GM12878 (cell line): ENCODE results near the gene OSMR. TPM values are rescaled to one million over a fixed set of nuclear protein-coding genes. Genes with fewer than 3 reads are reported as not detected.

Experiments used
- ATAC-seq: fragments of 200-7000 bp; cut with Tn5 transposase; 3 replicates; pipeline ENCODE4 v1.9.1; 2020; ENCODE audit warnings: mild to moderate bottlenecking, moderate library complexity
- BruUV-seq: library from RNA; stranded (reverse); fragments of 400-500 nt; replicated peaks from 2 replicates; lab custom pipeline; 2021; lab: Mats Ljungman, UMichigan
- CTCF ChIA-PET: fragments of 300-600 bp; sonication (Branson Sonifier 250); formaldehyde crosslinking; extraction: SDS; loops from one replicate; lab custom pipeline; 2021; ENCODE audit warnings: inconsistent platforms; lab: Yijun Ruan, JAX
- POLR2A ChIA-PET: fragments of 350-600 bp; formaldehyde crosslinking; extraction: SDS; loops from one replicate; lab custom pipeline; 2021; ENCODE audit warnings: inconsistent platforms; lab: Charles Lee
- RAD21 ChIA-PET: fragments of 300-600 bp; sonication (Branson Sonifier 250); formaldehyde crosslinking; loops from one replicate; lab custom pipeline; 2023; ENCODE audit warnings: antibody characterized with exemption; ENCODE audit not compliant: unreplicated experiment; lab: Charles Lee
- SMC1A ChIA-PET: fragments of 300-600 bp; sonication (Branson Sonifier 250); formaldehyde crosslinking; loops from one replicate; lab custom pipeline; 2023; ENCODE audit not compliant: unreplicated experiment, uncharacterized antibody; lab: Charles Lee
- DNase-seq: peaks from one replicate; pipeline ENCODE4 v3.0.0-alpha.2; 2011; ENCODE audit warnings: low read depth, low spot score
- FAIRE-seq: peaks from 3 replicates; lab custom pipeline; 2011; peaks lifted over from hg19 to GRCh38; lab: Jason Lieb, UNC
- H2AFZ ChIP-seq: 2 replicates; pipeline ENCODE4 v1.6.0; 2011; ENCODE audit warnings: low read depth, low read length, control low read depth; ENCODE audit not compliant: control insufficient read depth
- H3K27ac ChIP-seq: 2 replicates; pipeline ENCODE4 v1.5.1; 2011; ENCODE audit warnings: control low read depth; ENCODE audit not compliant: control insufficient read depth, insufficient read depth
- H3K27me3 ChIP-seq, 2 experiments: replicated peaks in 1 of 2; 2 replicates each; pipeline versions ENCODE4 v1.6.0 to v1.6.1; 2011; ENCODE audit warnings: low read length in 1 of 2; ENCODE audit not compliant: control insufficient read depth in 2 of 2, insufficient read depth in 2 of 2
- H3K36me3 ChIP-seq, 2 experiments: 2 replicates each; pipeline ENCODE4 v1.5.1; 2011; ENCODE audit warnings: low read length in 1 of 2; ENCODE audit not compliant: control insufficient read depth in 2 of 2, insufficient read depth in 2 of 2
- H3K4me1 ChIP-seq: 2 replicates; pipeline ENCODE4 v1.6.1; 2011; ENCODE audit warnings: mild to moderate bottlenecking, low read length, moderate library complexity, mixed read lengths; ENCODE audit not compliant: control insufficient read depth, insufficient read depth
- H3K4me2 ChIP-seq: 2 replicates; pipeline ENCODE4 v1.6.0; 2011; ENCODE audit warnings: control low read depth; ENCODE audit not compliant: control insufficient read depth, insufficient read depth
- H3K4me3 ChIP-seq: fragments of 200-600 bp; sonication (generic); 2 replicates; pipeline ENCODE4 v1.5.1; 2016
- H3K79me2 ChIP-seq: 2 replicates; pipeline ENCODE4 v1.6.0; 2011; ENCODE audit warnings: low read length; ENCODE audit not compliant: control insufficient read depth, insufficient read depth
- H3K9ac ChIP-seq: 2 replicates; pipeline ENCODE4 v1.8.0; 2011; ENCODE audit warnings: low read length, control low read depth, mixed read lengths; ENCODE audit not compliant: control insufficient read depth, insufficient read depth
- H3K9me3 ChIP-seq: replicated peaks from 3 replicates; pipeline ENCODE4 v1.5.1; 2011; ENCODE audit warnings: mild to moderate bottlenecking, low read length; ENCODE audit not compliant: control insufficient read depth, insufficient read depth
- H4K20me1 ChIP-seq: 2 replicates; pipeline ENCODE4 v1.6.0; 2011; ENCODE audit not compliant: control insufficient read depth, insufficient read depth
- DPF2 ChIP-seq: fragments of 450-650 bp; IDR thresholded peaks from 2 replicates; pipeline ENCODE4 v1.6.1; 2017; ENCODE audit warnings: mild to moderate bottlenecking
- EED ChIP-seq: sonication (generic); IDR thresholded peaks from 2 replicates; pipeline ENCODE4 v1.6.1; 2016; ENCODE audit warnings: antibody characterized with exemption, low read depth
- EGR1 ChIP-seq, 2 experiments: IDR thresholded peaks; 1 replicate in 1 of 2; 2 replicates in 1 of 2; pipeline ENCODE4 v1.6.1; 2011 to 2012; ENCODE audit warnings: low read depth in 2 of 2, low read length in 2 of 2, borderline replicate concordance in 1 of 2, mild to moderate bottlenecking in 1 of 2, moderate library complexity in 1 of 2
- HDGF ChIP-seq: fragments of 450-650 bp; IDR thresholded peaks from 2 replicates; pipeline ENCODE4 v1.6.1; 2016; ENCODE audit warnings: antibody characterized with exemption
- JUND ChIP-seq: IDR thresholded peaks from 2 replicates; pipeline ENCODE4 v1.6.1; 2012; ENCODE audit warnings: low read depth, mild to moderate bottlenecking, low read length, improper control_type of control experiment, moderate library complexity
- LARP7 ChIP-seq: fragments of 450-650 bp; IDR thresholded peaks from 2 replicates; pipeline ENCODE4 v1.6.1; 2017; ENCODE audit warnings: mild to moderate bottlenecking
- MEF2A ChIP-seq: IDR thresholded peaks from 2 replicates; pipeline ENCODE4 v1.6.1; 2011; ENCODE audit warnings: low read depth, mild to moderate bottlenecking, low read length, moderate library complexity; ENCODE audit not compliant: insufficient read depth
- MTA2 ChIP-seq: fragments of 450-650 bp; IDR thresholded peaks from 2 replicates; pipeline ENCODE4 v1.6.1; 2016; ENCODE audit warnings: low read depth, mild to moderate bottlenecking, moderate library complexity
- MYB ChIP-seq: fragments of 150-350 bp; IDR thresholded peaks from 2 replicates; pipeline ENCODE4 v1.6.1; 2014; ENCODE audit warnings: mild to moderate bottlenecking, low read depth, low read length, borderline replicate concordance
- NFYB ChIP-seq: IDR thresholded peaks from 2 replicates; pipeline ENCODE4 v1.6.1; 2011; ENCODE audit warnings: low read depth, mild to moderate bottlenecking, low read length, improper control_type of control experiment, moderate library complexity; ENCODE audit not compliant: insufficient read depth
- RELA ChIP-seq: fragments of 450-650 bp; IDR thresholded peaks from 2 replicates; pipeline ENCODE4 v1.8.0; 2014; ENCODE audit warnings: borderline replicate concordance; ENCODE audit not compliant: partially characterized antibody
- RUNX3 ChIP-seq: IDR thresholded peaks from 2 replicates; pipeline ENCODE4 v1.6.1; 2012; ENCODE audit warnings: low read length, inconsistent platforms
- SIN3A ChIP-seq: IDR thresholded peaks from 2 replicates; pipeline ENCODE4 v1.6.1; 2012; ENCODE audit warnings: low read depth, low read length, improper control_type of control experiment
- ZNF274 ChIP-seq: IDR thresholded peaks from one replicate; pipeline ENCODE4 v1.8.0; 2011; ENCODE audit not compliant: insufficient read length, insufficient read depth
- WGBS: methylation state at CpG from one replicate; pipeline ENCODE4 v1.1.6; 2016; ENCODE audit warnings: low lambda C conversion rate; ENCODE audit not compliant: insufficient replicate concordance, insufficient coverage; ENCODE audit errors: missing lambda C conversion rate; 5-methylcytosine and 5-hydroxymethylcytosine counted together
- in situ Hi-C: fragments of 300-500 bp; cut with MboI; formaldehyde crosslinking; loops from 9 replicates; pipeline ENCODE4 v1.14.3; 2018; ENCODE audit warnings: mixed read lengths
- intact Hi-C: fragments of 100-400 bp; cut with micrococcal nuclease; formaldehyde crosslinking; loops from one replicate; pipeline ENCODE4 v1.14.2; 2022; ENCODE audit not compliant: unreplicated experiment
- polyA plus RNA-seq, 11 experiments: library from polyadenylated mRNA; depleted of rRNA in 4 of 11; unstranded in 6 of 11; stranded (reverse) in 5 of 11; fragments of >200 nt; fragmentation: Nextera tagmentation in 4 of 11; fragmentation: Illumina TruSeq in 1 of 11; extraction: Ambion mirVana in 4 of 11; extraction: Trizol in 1 of 11; gene quantifications; 1 replicate in 1 of 11; 2 replicates in 10 of 11; pipeline versions ENCODE4 v1.2.1 to v1.2.3, GENCODE V29; 2011 to 2016; ENCODE audit warnings: inconsistent platforms in 2 of 11, missing spikeins in 2 of 11, low read depth in 1 of 11
- total RNA-seq, 4 experiments: library from RNA; depleted of rRNA in 3 of 4; stranded (reverse); fragments of >200 nt in 3 of 4; fragmentation: Illumina TruSeq in 1 of 4; extraction: Trizol in 1 of 4; gene quantifications; 2 replicates each; pipeline versions ENCODE4 v1.2.1 to v1.2.3, GENCODE V29; 2013 to 2021
- TF ChIP-seq, protein P1 (sequence below): fragments of 150-350 bp; IDR thresholded peaks from 2 replicates; pipeline ENCODE4 v1.6.1; 2014; ENCODE audit warnings: mild to moderate bottlenecking, low read depth, low read length
- TF ChIP-seq, protein P2 (sequence below): fragments of 450-650 bp; formaldehyde crosslinking; IDR thresholded peaks from 2 replicates; pipeline ENCODE4 v1.5.0; 2022; ENCODE audit warnings: mild to moderate bottlenecking, missing genetic modification characterization

The OSMR gene
- total and polyA plus RNA-seq, 10 of the 15 experiments (the other 5 are each of a cell fraction or from before 2014, with no cell fraction given) = 0.03 to 0.05 TPM; not detected in 8

DNA sequence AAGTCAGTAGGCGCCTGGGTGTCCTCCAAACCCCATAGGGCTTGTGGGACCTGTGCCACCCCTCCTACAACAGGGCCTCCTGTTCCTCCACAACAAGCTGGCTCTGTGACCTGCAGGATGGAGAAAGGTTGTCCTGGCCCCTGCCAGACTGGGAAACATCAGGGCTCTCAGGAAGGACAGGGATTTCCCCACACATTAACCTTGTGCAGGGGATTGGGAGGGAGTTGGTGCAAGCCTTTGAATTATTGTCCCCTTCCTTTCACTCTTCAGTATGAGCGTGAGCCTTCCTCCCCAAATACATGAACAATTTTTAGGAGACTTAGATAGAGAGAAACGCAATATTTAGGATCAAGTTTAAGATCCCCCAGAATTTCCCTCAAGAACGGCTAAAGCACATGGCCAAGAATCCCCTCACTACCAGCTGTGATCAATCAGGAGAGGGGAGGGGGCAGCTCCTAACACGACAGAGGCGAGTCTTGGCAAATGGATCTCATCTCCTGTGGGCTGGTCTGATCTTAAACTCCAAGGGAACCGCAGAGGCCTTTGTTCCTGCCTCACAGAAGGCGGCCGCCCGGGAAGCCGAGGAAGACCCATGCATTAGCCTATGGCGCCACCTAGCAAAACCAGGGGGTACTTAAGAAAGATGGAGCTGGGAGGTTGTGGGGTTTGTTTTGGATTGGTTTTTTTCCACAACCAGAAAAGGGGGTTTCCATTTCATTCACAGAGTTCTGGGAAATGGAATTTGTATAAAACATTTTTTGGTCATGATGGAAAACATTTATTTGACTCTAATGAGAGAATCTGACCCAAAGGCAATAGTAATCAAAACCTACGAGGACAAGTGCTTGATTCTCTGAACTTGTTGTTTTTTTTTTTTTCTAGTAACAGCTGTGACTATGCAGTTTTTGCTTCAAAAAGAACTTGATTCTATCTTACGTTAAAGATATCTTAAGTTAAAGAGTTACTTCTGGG, 36.1 kb upstream of the OSMR start (continued):
- TF ChIP-seq JUND (no peak), RUNX3 (peak; percentile 33; the same call in 1 of the 2 replicates), LARP7 (no peak)

DNA sequence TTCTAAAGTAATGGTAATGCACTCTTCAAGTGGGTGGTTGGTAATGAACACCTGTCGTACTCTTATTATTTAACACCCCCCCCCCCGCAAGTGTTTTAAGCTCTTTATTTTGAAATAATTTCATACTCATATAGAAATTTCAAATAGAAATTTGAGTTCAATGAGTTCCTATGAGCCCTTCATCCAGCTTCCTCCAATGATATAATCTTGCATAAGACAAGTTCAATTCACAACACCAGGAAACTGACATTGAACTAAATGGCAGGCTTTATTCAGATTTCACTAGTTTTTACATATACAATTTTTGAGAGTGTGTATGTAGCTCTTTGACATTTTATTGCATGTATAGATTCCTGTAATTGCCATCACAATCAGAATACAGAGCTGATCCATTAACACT, 30.9 kb upstream of the OSMR start:
- H3K27me3 ChIP-seq = no peaks in the 10 kb centered on the region

More for the DNA sequence above, 30.9 kb upstream of the OSMR start:
- ChIA-PET CTCF (interaction anchor here (0.6 to 4.5 kb wide), 5 partner anchors 15 to 486 kb away, joined by 3 to 23 read pairs (median 3); no protein-coding TSS in a partner anchor), POLR2A (interaction anchor here (0.6 kb wide), 1 partner anchor 492 kb away, joined by 5 read pairs; no protein-coding TSS in a partner anchor), SMC1A (interaction anchor here (1.6 to 2.5 kb wide), 2 partner anchors 373 to 394 kb away, joined by 5 to 6 read pairs; no protein-coding TSS in a partner anchor), RAD21 (interaction anchor here (0.7 kb wide), 1 partner anchor 373 kb away, joined by 3 read pairs; no protein-coding TSS in a partner anchor)
- Histone ChIP-seq H2AFZ (no peak overlapping the region), H3K36me3 (no peaks in the 10 kb centered on the region), H3K4me1 (no peaks in the 10 kb centered on the region), H3K9me3 (no peaks in the 10 kb centered on the region), H3K79me2 (no peaks in the 10 kb centered on the region), H3K9ac (no peak overlapping the region), H3K27ac (no peak overlapping the region), H4K20me1 (no peaks in the 10 kb centered on the region), H3K4me3 (no peak overlapping the region), H3K4me2 (no peak overlapping the region)
- WGBS = 78% methylated on average over 2 of the region's 2 CpGs
- DNase-seq = no peak
- no peak for ATAC-seq
- no TSS peak for BruUV-seq
- TF ChIP-seq, protein P1, sequence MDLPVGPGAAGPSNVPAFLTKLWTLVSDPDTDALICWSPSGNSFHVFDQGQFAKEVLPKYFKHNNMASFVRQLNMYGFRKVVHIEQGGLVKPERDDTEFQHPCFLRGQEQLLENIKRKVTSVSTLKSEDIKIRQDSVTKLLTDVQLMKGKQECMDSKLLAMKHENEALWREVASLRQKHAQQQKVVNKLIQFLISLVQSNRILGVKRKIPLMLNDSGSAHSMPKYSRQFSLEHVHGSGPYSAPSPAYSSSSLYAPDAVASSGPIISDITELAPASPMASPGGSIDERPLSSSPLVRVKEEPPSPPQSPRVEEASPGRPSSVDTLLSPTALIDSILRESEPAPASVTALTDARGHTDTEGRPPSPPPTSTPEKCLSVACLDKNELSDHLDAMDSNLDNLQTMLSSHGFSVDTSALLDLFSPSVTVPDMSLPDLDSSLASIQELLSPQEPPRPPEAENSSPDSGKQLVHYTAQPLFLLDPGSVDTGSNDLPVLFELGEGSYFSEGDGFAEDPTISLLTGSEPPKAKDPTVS = no peak
- TF ChIP-seq EED (no peak), NFYB (no peak), RELA (no peak), ZNF274 (no peak), SIN3A (no peak), MEF2A (no peak), EGR1 (IDR thresholded peaks at IDR 0.05; ENCODE audit: borderline replicate concordance in 1 of 2, low read depth in 2 of 2, low read length in 2 of 2) (no peak), MYB (no peak), MTA2 (no peak), DPF2 (no peak), HDGF (no peak)
- TF ChIP-seq, protein P2, sequence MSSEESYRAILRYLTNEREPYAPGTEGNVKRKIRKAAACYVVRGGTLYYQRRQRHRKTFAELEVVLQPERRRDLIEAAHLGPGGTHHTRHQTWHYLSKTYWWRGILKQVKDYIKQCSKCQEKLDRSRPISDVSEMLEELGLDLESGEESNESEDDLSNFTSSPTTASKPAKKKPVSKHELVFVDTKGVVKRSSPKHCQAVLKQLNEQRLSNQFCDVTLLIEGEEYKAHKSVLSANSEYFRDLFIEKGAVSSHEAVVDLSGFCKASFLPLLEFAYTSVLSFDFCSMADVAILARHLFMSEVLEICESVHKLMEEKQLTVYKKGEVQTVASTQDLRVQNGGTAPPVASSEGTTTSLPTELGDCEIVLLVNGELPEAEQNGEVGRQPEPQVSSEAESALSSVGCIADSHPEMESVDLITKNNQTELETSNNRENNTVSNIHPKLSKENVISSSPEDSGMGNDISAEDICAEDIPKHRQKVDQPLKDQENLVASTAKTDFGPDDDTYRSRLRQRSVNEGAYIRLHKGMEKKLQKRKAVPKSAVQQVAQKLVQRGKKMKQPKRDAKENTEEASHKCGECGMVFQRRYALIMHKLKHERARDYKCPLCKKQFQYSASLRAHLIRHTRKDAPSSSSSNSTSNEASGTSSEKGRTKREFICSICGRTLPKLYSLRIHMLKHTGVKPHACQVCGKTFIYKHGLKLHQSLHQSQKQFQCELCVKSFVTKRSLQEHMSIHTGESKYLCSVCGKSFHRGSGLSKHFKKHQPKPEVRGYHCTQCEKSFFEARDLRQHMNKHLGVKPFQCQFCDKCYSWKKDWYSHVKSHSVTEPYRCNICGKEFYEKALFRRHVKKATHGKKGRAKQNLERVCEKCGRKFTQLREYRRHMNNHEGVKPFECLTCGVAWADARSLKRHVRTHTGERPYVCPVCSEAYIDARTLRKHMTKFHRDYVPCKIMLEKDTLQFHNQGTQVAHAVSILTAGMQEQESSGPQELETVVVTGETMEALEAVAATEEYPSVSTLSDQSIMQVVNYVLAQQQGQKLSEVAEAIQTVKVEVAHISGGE (CRISPR knock-in tag) = no peak
- in situ Hi-C loops = no loop called here
- intact Hi-C loops = loop anchor here (10.0 kb wide), 1 partner anchor 550 kb away; no protein-coding TSS in a partner anchor
- FAIRE-seq = no peak
